HG02798 (cell line): ENCODE measurements around the gene GGACT.
A peak's percentile ranks its signal among the peaks of the same experiment; 100 is the strongest.

Experiments used
- ATAC-seq: cut with Tn5 transposase; IDR thresholded peaks from one replicate; pipeline ENCODE4 v1.9.1; 2021; ENCODE audit warnings: mild to moderate bottlenecking; ENCODE audit not compliant: unreplicated experiment, poor library complexity

Gene GGACT

GRCh38 chr13:100518394-100519062 is 70.1 kb downstream of the GGACT start:
- ATAC-seq, result no peak

GRCh38 chr13:100517728-100518127 is 70.9 kb downstream of the GGACT start:
- no peak for ATAC-seq

- no peak for ATAC-seq
Observed at GRCh38 chr13:100517135-100517534, 71.5 kb downstream of the GGACT start.

- ATAC-seq, result no peak
Observed at GRCh38 chr13:100515410-100515800, 73.2 kb downstream of the GGACT start.

GRCh38 chr13:100514788-100515409 is 73.7 kb downstream of the GGACT start:
- peak; percentile 92 for ATAC-seq

- ATAC-seq, result no peak
Observed at GRCh38 chr13:100513987-100514670, 74.5 kb downstream of the GGACT start.

GRCh38 chr13:100513171-100513570 is 75.4 kb downstream of the GGACT start:
- ATAC-seq, result no peak

- ATAC-seq, result no peak
Observed at GRCh38 chr13:100512422-100512821, 76.2 kb downstream of the GGACT start.

- no peak for ATAC-seq
Observed at GRCh38 chr13:100511466-100511865, 77.1 kb downstream of the GGACT start.

GRCh38 chr13:100510208-100510957 is 78.2 kb downstream of the GGACT start:
- ATAC-seq, result no peak

GRCh38 chr13:100508996-100509395 is 79.6 kb downstream of the GGACT start:
- ATAC-seq, result no peak

- ATAC-seq, result no peak
Observed at GRCh38 chr13:100508455-100508854, 80.1 kb downstream of the GGACT start.

- peak; percentile 20 for ATAC-seq
Observed at GRCh38 chr13:100506600-100507422, 81.8 kb downstream of the GGACT start.

GRCh38 chr13:100506154-100506553 is 82.4 kb downstream of the GGACT start:
- peak; percentile 61 for ATAC-seq

GRCh38 chr13:100503622-100504021 is 85.0 kb downstream of the GGACT start:
- ATAC-seq, result no peak

GRCh38 chr13:100502446-100502845 is 86.1 kb downstream of the GGACT start:
- no peak for ATAC-seq

- ATAC-seq, result no peak
Observed at GRCh38 chr13:100497389-100497788, 91.2 kb downstream of the GGACT start.

GRCh38 chr13:100495455-100495854 is 93.1 kb downstream of the GGACT start:
- ATAC-seq, result no peak

GRCh38 chr13:100493418-100493817 is 95.2 kb downstream of the GGACT start:
- no peak for ATAC-seq
